Smooth muscle cell of the brain vasculature (primary cell): ENCODE measurements around the gene FMN2.
"Not testable (repeated sequence)": the region's sequence is repeated elsewhere in the genome, so short reads cannot be mapped to it uniquely, and the experiment has no call there.

Source experiments
- DNase-seq: peaks from one replicate; pipeline ENCODE4 v3.0.0-alpha.2; 2012; ENCODE audit warnings: low read depth, low spot score

FMN2 gene

DNA sequence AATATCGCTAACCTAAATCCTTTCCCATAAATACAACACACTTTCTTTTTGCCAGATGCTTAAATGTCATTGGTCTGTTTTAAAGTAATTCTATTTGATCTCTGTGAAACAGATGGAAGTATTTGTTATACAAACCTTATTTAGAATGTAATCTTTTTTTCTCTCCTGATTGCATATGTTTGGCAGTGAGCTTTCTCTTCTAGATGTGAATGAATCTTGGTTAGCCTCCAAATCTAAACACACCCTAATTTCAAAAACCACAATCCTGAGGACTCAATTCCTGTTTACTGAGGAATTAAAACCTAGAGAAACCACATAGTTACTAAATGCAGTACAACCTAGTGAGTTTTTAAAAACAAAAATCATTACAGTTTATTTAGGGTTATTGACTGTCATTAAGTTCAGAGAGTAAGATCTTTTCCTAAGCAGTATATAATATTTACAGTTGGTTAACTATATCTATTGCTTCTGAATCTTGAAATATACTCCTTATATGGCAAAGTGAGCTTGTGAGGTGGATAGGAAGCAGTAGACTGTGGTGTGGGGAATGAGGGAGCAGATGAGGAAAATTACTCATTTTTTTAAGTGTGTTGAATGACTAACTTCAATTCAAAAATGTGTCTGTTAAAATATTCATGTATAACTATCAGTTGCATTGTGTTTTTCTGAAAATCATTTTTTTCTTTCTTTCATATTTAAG is 218.7 kb downstream of the FMN2 start:
- no peak for DNase-seq

DNA sequence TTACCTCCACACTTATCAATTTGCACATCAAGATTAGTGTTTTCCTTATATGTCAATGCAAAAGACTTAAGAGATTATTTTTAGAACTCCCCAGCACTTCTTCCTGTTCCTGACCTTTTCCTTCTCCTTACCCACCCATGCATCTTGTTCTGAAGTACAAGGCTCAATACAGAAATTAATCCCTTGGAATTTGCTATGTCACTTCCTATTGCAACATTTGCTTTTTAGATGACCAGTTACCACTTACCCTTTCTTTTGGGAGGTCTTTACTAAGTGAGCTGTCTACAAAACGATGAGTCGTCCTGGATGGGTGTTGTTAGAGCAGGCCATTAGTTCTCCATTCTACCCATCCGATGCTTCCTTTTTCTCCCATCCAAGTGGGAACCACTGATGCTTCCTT is 221.2 kb downstream of the FMN2 start:
- DNase-seq: no peak

DNA sequence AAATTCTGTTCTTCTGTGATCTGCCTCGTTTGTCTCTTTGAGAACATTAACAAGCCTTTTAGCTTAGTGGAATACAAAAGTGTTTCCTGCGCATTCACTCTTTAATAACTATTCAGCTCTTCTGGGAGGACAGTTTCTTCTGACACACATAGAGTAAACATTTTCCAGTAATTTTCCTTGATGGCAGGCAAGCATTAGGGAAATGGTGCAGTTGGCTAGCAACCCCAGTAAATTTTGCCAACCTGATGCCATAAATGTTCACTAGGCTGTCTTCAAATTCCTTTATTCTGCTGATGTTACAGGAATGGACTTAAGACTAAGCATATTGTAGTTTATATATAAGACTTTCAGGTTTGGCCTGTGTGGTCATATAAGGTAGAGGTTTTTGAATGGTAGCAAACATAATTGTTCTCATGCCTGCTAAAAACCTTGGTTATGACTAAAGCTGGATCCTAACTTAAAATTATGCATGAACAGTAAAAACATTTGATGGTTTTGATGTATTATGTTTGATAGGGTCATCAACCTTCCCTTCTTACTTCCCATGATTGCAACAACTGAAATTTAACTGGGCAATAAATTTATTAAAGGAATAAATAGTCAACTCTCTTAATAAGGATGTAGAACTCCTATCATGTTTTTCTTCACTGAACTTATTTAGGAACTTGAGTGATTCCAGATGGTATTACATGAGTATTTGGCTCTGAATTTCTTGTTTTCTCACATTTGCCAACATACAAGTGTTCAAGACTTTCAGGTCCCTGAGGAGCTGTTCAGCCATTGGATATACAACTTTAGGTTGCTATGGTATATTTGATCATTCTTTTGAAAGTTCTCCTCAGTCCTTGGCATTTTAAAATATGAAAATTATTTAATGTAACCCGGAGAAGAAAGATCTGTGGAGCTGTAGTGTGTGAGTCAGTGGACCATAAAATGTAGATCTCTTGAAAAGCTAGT is 223.4 kb downstream of the FMN2 start:
- no peak for DNase-seq

DNA sequence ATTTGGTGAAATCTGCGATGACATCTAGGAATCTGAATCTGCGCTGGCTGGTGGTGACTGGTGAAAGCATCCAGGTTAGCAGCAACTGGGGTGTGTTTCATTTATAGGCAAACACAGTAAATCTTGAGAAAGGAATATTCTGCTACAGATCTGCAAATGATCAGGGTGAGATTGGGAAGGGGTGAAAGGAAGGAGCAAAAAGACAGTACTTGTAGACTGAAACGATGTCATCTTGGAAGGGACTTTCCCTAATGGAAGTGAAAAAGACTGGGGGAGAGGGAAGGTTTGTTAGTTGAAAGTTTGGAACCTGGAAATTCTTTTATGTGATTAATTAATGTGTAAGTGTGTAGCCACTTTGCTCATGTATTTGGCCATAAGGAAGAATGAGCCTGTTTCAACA is 228.3 kb downstream of the FMN2 start:
- DNase-seq: no peak

DNA sequence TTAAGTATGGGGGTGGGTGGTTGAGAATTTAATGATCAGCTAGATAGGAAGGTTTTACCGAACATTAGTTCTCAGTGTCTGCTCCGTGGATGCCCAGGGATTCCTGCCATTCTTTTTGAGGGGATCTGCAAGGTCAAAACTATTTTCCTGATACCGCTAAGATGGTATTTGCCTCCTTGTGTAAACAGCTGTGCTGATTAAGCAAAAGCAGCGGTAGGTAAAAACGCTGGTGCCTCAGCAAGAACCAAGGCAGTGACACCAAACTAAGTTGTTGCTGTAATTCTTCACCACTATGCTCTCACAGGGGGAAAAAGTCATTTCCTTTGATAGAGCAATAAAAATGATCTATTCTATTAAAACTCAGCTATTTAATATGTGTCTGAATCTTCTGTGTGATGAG is 229.0 kb downstream of the FMN2 start:
- no peak for DNase-seq

DNA sequence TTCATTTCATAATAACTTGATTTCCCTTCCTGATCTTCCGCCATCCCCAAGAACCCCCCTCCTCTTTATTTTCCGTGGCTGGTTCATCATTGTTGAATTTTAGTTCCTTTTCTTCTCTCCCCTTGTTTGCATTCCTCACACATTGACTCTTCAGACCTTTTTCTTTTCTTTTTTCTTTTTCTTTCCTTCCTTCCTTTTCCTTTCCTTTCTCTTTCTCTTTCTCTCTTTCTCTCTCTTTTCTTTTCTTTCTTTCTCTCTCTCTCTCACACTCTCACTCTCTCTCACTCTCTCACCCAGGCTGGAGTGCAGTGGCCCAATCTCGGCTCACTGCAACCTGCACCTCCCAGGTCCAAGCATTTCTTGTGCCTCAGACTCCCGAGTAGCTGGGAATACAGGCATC is 231.3 kb downstream of the FMN2 start:
- DNase-seq: no peak

DNA sequence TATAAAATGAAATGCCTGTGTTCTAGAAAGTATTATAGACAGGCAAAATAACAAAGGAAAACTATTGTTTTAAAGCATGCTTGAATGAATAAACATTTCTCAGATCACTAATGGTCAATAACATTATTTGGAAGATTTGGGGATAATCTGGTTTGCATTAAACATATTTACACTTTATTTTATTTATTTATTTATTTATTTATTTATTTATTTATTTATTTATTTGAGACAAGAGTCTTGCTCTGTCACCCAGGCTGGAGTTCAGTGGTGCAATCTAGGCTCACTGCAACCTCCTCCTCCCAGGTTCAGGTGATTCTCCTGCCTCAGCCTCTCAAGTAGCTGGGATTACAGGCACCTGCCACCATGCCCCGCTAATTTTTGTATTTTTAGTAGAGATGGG is 236.7 kb downstream of the FMN2 start:
- DNase-seq: not testable (repeated sequence)

DNA sequence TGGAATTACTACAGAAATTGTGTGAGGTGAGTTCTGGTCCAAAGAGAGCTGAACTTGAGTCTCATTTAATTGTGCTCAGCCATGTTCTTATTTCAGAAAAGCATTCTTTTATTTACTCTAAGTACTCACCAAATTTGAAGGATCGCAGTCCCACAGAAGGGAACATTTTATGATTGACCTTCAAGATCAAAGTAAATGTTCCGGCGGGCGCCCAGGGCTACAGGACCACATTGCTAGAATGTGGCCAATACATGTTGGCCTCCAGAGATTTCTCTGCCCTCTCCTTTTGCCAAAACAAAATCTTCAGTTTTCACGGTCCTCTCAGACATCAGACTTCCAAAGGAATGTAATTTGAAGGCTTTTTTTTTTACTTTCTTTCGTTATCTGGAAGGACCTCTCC is 237.8 kb downstream of the FMN2 start:
- no peak for DNase-seq

DNA sequence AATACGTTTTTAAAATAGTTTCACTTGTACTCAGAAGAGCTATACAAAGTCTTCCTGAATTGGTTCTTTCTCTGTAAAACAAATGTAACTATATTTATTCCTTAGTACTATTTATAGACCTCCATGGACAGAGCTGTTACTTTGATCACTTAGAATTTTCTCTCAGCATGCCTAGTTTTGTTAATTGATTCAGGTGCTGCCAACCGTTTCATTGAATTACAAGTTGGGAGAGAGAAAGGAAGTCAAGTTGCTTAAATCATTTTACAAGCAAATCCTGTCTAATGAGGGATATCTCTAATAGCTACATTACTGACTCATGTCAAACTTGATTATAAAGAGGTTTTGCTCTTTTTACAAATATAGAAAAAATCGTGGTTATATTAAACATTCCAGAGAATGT is 241.0 kb downstream of the FMN2 start:
- DNase-seq: no peak

DNA sequence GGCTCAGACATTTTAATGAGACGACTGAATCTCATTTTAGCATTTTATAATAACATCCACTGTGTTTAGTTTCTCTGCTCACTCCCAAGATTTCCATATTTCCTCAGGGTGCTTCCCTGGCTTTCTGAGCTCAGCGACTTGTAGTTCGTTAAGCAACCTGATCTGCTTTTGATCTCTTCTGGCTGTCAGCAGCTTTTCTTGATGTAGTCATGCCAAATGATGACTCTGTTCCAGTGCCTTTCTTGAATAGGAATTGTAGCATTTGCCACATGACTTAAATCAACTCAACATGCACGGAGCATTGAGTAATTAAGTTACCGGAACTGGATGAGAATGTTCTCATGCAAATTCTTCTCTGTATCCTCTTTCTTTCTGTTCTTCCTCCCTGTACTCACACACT is 246.1 kb downstream of the FMN2 start:
- DNase-seq: no peak

DNA sequence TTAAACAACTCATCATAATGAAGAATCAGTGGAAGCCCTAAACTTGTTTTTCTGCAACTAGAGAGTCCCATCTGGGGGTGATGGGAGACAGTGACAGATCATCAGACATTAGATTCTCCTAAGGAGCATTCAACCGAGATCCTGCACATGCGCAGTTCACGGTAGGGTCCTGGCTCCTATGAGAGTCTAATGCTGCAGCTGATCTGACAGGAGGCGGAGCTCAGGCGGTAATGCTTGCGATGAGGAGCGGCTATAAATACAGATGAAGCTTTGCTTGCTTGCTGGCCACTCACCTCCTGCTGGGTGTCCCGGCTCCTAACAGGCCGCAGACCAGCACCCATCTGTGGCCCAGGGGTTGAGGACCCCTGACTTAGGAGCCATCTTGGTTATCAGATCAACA is 247.2 kb downstream of the FMN2 start:
- DNase-seq: no peak

DNA sequence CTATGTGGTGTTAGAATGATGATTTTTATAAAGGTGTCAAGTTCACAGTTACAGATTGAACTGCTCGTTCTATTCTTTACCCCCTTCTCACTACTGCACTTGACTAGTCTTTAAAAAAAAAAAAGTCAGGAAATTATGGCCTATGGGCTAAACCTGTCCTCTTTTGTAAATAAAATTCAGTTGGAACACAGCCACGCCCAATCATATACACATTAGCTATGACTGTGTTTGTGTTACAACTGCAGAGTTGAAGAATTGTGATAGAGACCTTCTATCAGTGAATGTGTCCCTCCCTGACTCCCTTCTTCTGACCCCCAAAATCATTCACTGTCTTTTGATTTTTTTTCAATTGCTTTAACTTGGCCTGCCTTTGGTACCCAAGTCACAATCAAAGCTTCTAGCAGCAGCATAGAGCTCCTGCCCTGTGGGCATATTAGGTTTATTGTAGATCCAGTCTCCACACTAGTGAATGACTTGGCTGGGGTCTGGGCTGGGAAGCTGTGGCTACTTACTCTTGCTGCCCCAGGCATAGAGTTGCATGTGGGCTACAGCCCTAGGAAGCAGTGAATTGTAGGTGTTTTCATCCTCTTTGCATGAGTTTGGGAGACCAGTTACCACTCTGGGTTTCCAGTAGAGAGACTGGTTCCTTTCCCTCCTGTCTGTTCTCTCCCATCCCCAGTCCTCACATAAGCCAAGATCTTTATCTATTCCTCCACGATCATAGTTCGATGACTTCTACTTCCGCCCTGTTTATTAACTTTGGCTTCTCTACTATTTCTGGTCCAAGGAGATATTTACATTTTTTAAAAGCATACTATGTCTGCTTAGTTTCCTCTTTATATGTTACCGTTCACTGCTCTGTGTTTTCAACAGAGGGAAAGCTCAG is 249.9 kb downstream of the FMN2 start:
- no peak for DNase-seq

DNA sequence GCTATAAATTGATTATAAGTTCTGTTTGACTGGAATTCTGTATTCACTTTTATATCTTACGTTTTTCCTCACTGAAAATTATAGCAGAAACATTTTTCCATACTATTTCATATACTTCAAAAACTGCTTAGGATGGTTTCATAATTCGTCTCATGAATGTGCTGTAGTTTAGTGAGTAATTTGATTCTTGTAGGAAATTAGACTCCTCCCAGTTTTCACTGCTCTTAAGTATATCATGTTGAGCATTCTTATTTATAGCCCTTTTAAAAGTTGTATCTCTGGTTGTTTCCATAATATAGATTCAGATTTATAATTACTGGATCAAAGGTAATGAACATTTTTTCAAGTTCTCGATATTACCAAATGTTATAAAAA is 250.6 kb downstream of the FMN2 start:
- no peak for DNase-seq

DNA sequence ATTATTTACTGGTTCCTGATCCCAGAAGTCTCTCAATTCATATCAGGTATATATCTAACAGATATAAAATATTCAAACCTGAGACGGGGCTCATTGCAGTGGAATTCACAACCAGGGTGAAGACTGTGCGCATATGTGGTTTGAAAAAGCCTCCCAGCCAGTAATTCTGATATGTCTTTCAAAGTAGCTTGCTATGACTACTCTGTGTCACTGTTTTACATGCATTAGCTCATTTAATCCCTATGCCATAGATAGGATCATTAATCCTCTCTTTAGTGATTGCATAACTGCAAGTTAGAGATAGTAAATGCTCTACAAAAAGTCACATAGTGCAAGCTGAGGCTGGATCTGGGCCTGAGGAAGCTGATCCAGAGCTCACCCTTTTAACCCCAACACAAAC is 251.4 kb downstream of the FMN2 start:
- no peak for DNase-seq

DNA sequence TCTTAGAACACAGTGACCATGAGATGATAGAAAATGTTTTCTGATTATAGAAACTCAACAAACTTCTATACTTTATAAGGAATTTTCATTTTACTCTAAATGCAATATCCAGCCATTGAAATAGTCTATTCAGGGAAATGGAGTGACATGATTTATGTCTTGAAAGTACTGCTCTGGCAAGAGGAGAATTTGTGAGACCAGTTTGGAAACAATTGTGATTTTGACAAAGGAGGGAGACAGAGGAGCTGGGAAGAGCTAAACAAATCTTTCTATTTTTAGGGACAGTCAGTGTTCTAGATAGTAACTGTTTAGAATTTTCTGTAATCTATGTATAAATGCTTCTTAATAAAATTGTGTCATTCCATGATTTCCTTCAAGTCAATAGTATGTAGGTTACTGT is 252.3 kb downstream of the FMN2 start:
- DNase-seq: no peak

DNA sequence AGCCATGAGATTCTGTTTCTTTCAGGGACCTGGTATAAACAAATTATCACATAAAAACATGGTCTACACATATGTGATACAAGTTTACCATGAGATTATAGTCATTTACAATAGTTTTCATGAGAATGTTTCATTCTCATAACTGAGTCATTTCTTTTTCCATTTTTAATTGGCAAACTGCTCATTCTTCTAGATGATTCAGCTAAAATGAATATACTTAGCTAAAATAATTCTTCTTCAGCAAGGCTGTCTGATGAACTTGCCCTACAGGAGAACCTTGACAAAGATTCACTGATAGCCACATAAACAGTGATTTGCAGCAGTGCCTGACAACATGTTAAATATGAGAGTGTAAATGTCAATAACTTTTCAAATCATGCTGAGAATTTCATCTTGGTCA is 253.2 kb downstream of the FMN2 start:
- DNase-seq: no peak

DNA sequence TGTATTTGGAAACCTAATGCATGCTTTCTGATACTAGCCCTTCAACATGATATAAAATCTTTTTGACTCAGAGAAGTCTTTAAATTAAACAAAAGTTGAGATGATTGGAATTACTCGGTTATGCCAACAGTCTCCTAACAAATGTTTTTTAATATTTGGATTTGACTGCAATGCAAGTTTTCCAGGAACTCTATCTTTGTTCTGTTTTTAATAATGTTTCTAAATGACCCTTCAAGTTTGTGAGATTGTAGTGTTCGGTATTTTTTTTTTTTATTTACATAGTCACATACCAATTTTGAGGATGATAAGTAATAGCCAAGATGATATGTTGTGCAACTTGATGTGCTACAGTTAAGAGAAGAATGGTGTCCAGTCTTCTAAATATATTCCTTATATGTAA is 258.0 kb downstream of the FMN2 start:
- no peak for DNase-seq

DNA sequence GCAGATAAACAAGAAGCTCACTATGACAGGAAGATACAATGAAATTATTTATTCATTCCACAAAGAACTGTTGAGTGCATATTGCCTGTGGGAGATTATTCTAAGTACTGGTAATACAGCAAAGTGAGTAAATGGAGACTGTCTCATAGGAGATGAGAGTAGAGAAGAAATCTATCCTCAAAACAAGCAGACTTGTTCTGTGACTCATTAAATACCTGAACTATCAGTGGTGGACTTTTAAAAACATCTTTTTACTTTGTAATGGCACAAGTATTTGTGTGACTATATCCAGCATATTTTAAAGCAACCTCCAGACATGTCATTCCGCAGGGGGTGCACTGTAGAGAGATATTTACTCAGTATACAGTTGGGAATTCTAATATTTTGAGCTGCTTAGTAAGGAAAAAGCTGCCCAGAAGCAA is 259.2 kb downstream of the FMN2 start:
- no peak for DNase-seq

DNA sequence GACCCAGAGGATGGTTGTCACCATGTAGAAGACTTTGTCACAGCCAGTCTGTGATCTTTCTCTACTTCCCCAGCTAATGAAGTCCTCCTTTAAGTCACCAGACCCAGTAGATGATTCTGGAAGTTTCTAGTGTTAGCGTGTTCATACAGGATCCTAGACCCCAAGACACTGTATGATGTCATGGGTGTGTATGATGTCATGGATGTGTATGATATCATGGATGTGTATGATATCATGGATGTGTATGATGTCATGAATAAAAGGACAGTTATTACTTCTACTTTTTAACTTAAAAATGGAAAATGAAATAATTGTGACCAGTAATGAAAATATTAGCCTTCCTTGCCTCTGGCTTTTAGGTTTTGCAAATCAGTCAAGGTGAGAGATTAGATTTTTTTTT is 260.0 kb downstream of the FMN2 start:
- no peak for DNase-seq

DNA sequence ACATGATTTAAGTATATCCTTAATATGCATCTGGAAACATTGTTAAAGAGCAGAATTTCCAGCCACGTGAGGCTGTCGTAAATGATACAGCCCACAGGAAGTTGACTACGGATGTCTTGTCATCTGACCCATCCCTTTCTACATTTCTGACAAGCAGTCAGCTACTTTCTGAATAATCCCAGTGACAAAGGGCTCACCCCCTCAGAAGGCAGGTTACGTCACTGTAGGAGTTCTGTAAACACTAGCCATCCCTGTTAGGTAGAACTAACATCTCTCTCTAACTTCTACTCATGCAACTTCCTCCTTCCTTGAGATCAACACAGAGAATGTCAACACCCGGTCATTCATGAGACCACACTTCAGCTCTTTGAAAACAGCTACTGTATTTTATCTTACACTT is 261.1 kb downstream of the FMN2 start:
- no peak for DNase-seq

DNA sequence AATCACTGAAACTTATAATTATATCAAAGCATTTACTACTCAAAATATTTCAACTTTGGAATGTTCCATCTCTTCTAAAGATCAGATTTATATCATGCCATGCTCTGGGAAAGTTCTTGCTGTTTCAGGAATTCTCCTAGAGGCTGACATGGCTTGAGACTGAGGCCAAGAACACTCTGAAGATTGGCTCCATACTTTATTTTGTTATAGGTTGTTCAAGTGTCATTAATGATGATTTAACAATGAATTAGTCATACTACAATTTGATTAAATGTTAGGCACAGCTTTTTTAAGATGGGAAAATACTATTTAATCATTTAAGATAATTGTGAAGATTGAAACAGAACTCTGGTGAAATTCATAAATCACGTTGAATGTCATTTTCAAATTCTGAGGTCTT is 264.9 kb downstream of the FMN2 start:
- DNase-seq: no peak

DNA sequence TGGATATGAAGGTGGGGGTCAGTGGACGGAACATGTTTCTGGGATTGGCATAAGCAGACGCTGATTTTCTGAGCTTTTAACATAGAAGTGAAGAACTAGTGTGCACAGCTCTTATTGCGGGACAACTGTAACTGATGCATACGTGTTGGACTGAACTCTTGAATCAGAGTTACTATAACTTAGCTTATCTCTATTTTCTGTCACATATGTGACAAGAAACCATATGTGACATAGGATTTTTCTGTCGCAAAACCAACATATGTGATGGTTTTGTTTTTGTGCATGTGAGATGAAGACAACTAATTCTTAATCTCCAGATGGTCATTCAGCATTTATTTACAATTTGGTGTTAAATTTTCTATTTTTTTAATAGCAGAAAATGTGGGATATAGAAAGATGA is 270.4 kb downstream of the FMN2 start:
- DNase-seq: no peak
